Activated naive CD4-positive, alpha-beta T cell treated with anti-CD3 and anti-CD28 coated beads, Interleukin-2, amount 50 U/mL, for 72 hours (primary cell): Measurements from ENCODE around the gene BABAM2. TPM values are rescaled to one million over a fixed set of nuclear protein-coding genes. Genes with fewer than 3 reads are reported as not detected.
"Not testable (repeated sequence)": the region's sequence is repeated elsewhere in the genome, so short reads cannot be mapped to it uniquely, and the experiment has no call there.

Source experiments
- ATAC-seq, 2 donors: fragments of 150-1000 bp; cut with Tn5 transposase; 2 replicates each; pipeline ENCODE4 v1.10.0; 2021; ENCODE audit warnings: mild to moderate bottlenecking in 2 of 2, moderate library complexity in 2 of 2
- DNase-seq, 2 donors: peaks; one replicate each; pipeline ENCODE4 v3.0.0; 2021 to 2022; ENCODE audit warnings: low spot score in 2 of 2
- H3K27ac Mint-ChIP-seq, 2 donors: one replicate each; pipeline ENCODE4 v1.8.0; 2022; ENCODE audit warnings: mild to moderate bottlenecking in 2 of 2, mixed read lengths in 2 of 2
- H3K36me3 Mint-ChIP-seq, 2 donors: one replicate each; pipeline ENCODE4 v1.8.0; 2022; ENCODE audit warnings: mixed read lengths in 2 of 2
- H3K9me3 Mint-ChIP-seq, 2 donors: one replicate each; pipeline ENCODE4 v1.8.0; 2022; ENCODE audit warnings: mixed read lengths in 2 of 2
- total RNA-seq, 2 donors: library from RNA; stranded (reverse); gene quantifications; one replicate each; pipeline ENCODE4 v1.2.3, GENCODE V29; 2022

BABAM2 gene
- total RNA-seq, 2 donors from 2014 or later: 45.2 to 59.8 TPM

GRCh38 chr2:28000287-28000686 lies 109.8 kb downstream of the BABAM2 start:
- ATAC-seq: peak; percentile 45 to 82

DNA sequence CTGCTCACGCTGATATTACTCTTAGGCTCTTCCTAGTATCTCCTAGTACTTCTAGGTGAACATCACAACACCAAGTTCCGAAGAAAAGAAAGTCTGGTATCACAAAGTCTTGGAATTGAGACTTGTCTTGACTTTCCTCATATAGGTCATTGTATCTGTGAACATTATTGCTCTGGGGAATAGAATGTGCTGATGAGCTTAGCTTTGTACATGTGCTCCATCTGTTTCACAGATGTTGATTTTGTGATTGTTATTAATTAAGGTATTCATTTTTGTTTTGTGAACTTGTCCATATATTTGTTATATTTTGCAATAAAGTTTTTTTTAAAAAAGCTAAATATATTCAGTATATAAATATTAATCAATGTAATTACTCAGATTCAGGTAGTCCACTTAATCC lies 111.7 kb downstream of the BABAM2 start:
- no peak for ATAC-seq
- peaks cover 0 to 11% of the 10 kb centered on the region in 2 donors for H3K9me3 Mint-ChIP-seq
- no peak for DNase-seq
- peaks cover 0 to 17% of the 10 kb centered on the region in 2 donors for H3K36me3 Mint-ChIP-seq
- H3K27ac Mint-ChIP-seq: no peak overlapping the region

More at GRCh38 chr2:28000287-28000686, 109.8 kb downstream of the BABAM2 start:
- Mint-ChIP-seq H3K9me3 (peaks cover 0 to 11% of the 10 kb centered on the region in 2 donors), H3K27ac (no peak overlapping the region), H3K36me3 (peaks cover 8 to 27% of the 10 kb centered on the region in 2 donors)
- DNase-seq: no peak

DNA sequence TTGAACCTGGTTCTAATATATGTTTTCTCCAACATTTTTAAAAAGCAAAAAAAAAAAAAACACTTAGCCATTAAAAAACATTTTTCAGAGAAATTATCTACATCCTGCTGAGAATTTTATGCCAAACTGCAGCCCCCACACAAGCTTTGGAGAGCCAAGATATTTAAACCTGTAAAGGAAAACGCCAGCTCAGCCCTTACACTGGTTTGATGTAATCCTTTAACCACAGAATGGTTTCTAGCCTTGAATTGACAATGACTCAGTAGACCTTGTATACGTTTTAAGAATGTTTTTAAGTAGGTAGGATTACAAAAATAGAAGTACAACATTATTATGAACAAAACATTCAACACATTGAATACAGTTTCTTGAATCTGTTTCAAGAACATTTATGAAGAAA lies 113.6 kb downstream of the BABAM2 start:
- Mint-ChIP-seq H3K9me3 (peaks cover 0 to 21% of the 10 kb centered on the region in 2 donors), H3K27ac (peak overlapping the region in 1 of 2 donors; percentile 15), H3K36me3 (peaks cover 0 to 17% of the 10 kb centered on the region in 2 donors)
- DNase-seq (peak in 1 of 2 donors; percentile 6), ATAC-seq (peak; percentile 83 to 89)

- ATAC-seq: no peak
- DNase-seq: no peak
- Mint-ChIP-seq H3K9me3 (peaks cover 0 to 10% of the 10 kb centered on the region in 2 donors), H3K36me3 (no peaks in the 10 kb centered on the region), H3K27ac (no peak overlapping the region)
Observed at GRCh38 chr2:28009732-28010131, 119.2 kb downstream of the BABAM2 start.

DNA sequence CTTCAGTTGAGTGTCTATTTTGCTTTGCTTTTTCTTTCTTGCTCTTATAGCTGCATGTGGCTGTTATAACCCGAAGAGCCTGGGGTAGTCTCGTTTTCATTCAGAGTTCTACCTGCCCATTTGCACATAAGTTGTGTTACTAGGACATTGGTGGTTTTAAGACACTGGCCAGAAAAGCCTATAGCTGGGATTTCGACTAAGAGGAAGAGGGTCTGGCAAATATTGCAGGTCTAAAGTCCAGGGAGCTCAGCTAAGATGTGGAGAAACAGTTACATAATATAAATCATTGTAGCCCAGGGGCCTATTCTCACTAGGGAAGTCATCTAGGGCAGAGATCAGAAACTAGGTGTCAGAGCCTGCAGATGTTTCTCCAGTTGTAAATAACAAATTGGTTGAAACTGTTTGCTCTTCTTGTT lies 120.8 kb downstream of the BABAM2 start:
- ATAC-seq (no peak), DNase-seq (no peak)
- peaks cover 5 to 7% of the 10 kb centered on the region in 2 donors for H3K36me3 Mint-ChIP-seq
- H3K9me3 Mint-ChIP-seq: peaks cover 0 to 10% of the 10 kb centered on the region in 2 donors
- H3K27ac Mint-ChIP-seq: no peak overlapping the region

DNA sequence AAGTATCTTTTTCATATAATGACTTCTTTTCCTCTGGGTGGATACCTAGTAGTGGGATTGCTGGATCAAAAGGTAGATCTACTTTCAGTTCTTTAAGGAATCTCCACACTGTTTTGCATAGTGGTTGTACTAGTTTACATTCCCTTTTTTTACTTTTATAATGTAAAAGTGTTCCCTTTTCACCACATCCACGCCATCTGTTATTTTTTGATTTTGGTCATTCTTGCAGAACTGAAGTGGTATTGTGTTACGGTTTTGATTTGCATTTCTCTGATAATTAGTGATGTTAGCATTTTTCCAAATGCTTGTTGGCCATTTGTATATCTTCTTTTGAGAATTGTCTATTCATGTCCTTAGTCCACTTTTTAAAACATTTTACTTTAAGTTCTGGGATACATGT lies 127.9 kb downstream of the BABAM2 start:
- H3K9me3 Mint-ChIP-seq: not testable (repeated sequence)
- peaks cover 9 to 17% of the 10 kb centered on the region in 2 donors for H3K36me3 Mint-ChIP-seq

GRCh38 chr2:28019521-28019920 lies 129.0 kb downstream of the BABAM2 start:
- not testable (repeated sequence) for ATAC-seq, H3K27ac Mint-ChIP-seq, DNase-seq, H3K9me3 Mint-ChIP-seq
- H3K36me3 Mint-ChIP-seq: peaks cover 9 to 17% of the 10 kb centered on the region in 2 donors

More for the DNA sequence above, 127.9 kb downstream of the BABAM2 start:
- DNase-seq, ATAC-seq, H3K27ac Mint-ChIP-seq: not testable (repeated sequence)

- no peak for DNase-seq
- peaks cover 16 to 25% of the 10 kb centered on the region in 2 donors for H3K36me3 Mint-ChIP-seq
- no peak for ATAC-seq
- no peaks in the 10 kb centered on the region for H3K9me3 Mint-ChIP-seq
- no peak overlapping the region for H3K27ac Mint-ChIP-seq
Observed at GRCh38 chr2:28021898-28022297, 131.4 kb downstream of the BABAM2 start.

GRCh38 chr2:28025123-28025522 lies 134.6 kb downstream of the BABAM2 start:
- DNase-seq: no peak
- no peak overlapping the region for H3K27ac Mint-ChIP-seq
- ATAC-seq: no peak

GRCh38 chr2:28026230-28026629 lies 135.7 kb downstream of the BABAM2 start:
- ATAC-seq, H3K27ac Mint-ChIP-seq, H3K9me3 Mint-ChIP-seq, DNase-seq: not testable (repeated sequence)
- H3K36me3 Mint-ChIP-seq: peaks cover 22 to 23% of the 10 kb centered on the region in 2 donors

More at GRCh38 chr2:28025123-28025522, 134.6 kb downstream of the BABAM2 start:
- Mint-ChIP-seq H3K36me3 (peaks cover 22 to 23% of the 10 kb centered on the region in 2 donors), H3K9me3 (no peaks in the 10 kb centered on the region)

GRCh38 chr2:28028025-28028424 lies 137.5 kb downstream of the BABAM2 start:
- ATAC-seq: peak in 1 of 2 donors; percentile 57
- Mint-ChIP-seq H3K27ac (no peak overlapping the region), H3K9me3 (no peaks in the 10 kb centered on the region), H3K36me3 (peaks cover 22 to 23% of the 10 kb centered on the region in 2 donors)
- no peak for DNase-seq

DNA sequence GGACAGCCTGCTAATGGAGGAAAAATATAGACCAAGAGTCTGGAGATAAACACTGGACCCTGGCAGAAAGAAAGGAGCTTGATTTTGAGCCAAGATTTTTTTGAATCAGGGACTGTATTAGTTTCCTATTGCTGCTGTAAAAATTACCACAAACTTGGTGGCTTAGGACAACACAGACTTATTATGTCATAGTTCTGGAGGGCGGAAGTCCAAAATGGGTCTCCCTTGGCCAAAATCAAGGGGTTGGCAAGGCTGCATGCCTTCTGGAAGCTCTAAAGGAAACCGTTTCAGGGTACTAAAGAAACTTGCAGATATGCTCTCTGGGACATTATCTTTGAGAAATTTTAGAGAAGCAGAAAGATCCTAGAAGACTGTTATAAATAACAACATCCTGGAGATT lies 140.1 kb downstream of the BABAM2 start:
- H3K27ac Mint-ChIP-seq: peak overlapping the region in 1 of 2 donors; percentile 16
- ATAC-seq (no peak), DNase-seq (no peak)
- H3K9me3 Mint-ChIP-seq: no peaks in the 10 kb centered on the region
- H3K36me3 Mint-ChIP-seq: peaks cover 13 to 17% of the 10 kb centered on the region in 2 donors

GRCh38 chr2:28032816-28033215 lies 142.3 kb downstream of the BABAM2 start:
- H3K9me3 Mint-ChIP-seq: no peaks in the 10 kb centered on the region
- DNase-seq (no peak), ATAC-seq (peak; percentile 61 to 83)
- H3K36me3 Mint-ChIP-seq: no peaks in the 10 kb centered on the region
- no peak overlapping the region for H3K27ac Mint-ChIP-seq

GRCh38 chr2:28034696-28035095 lies 144.2 kb downstream of the BABAM2 start:
- Mint-ChIP-seq H3K27ac (no peak overlapping the region), H3K36me3 (no peaks in the 10 kb centered on the region), H3K9me3 (no peaks in the 10 kb centered on the region)
- no peak for ATAC-seq
- no peak for DNase-seq

- no peak overlapping the region for H3K27ac Mint-ChIP-seq
- ATAC-seq (no peak), DNase-seq (no peak)
- H3K36me3 Mint-ChIP-seq: no peaks in the 10 kb centered on the region
- no peaks in the 10 kb centered on the region for H3K9me3 Mint-ChIP-seq
Observed at GRCh38 chr2:28035163-28035690, 144.7 kb downstream of the BABAM2 start.

DNA sequence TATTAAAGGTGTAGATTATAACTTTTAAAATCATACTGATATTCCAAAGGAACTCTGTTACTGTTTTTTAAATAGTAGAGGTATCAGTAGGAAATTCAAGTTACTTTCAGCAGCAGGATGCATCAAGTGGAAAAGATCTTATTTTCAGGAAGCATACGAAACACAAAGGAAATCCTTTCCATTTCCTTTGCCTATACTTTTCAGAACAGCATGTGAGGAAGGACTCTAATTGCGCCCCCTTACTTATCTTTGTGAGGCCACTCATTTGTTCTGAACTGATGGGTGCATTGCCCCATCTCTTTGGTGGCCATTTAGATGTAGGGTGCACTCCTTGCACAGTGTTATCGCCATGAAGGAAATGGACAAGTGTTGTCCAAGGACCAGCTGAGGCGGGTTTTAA lies 145.3 kb downstream of the BABAM2 start:
- ATAC-seq: no peak
- no peak for DNase-seq
- Mint-ChIP-seq H3K27ac (no peak overlapping the region), H3K36me3 (no peaks in the 10 kb centered on the region), H3K9me3 (no peaks in the 10 kb centered on the region)

DNA sequence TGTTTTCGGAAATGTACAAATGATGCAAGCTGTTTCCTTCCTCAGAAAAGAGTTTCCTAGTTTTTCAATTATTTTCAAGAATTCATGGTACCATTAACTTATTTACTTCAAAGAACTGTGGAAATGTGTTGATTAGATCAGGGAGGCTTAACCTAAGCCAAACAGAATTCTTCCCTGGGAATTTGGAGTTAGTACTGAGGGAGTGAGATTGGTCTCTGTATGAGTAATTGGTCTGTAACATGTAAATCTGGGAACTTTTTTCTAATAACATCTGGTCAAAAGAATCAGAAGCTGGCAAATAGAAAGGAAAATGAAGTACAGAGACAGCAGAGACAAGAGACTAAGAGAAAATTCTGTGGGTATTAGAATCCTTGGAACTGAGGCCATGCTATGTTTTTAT lies 145.8 kb downstream of the BABAM2 start:
- Mint-ChIP-seq H3K36me3 (no peaks in the 10 kb centered on the region), H3K27ac (no peak overlapping the region), H3K9me3 (no peaks in the 10 kb centered on the region)
- ATAC-seq (no peak), DNase-seq (no peak)

DNA sequence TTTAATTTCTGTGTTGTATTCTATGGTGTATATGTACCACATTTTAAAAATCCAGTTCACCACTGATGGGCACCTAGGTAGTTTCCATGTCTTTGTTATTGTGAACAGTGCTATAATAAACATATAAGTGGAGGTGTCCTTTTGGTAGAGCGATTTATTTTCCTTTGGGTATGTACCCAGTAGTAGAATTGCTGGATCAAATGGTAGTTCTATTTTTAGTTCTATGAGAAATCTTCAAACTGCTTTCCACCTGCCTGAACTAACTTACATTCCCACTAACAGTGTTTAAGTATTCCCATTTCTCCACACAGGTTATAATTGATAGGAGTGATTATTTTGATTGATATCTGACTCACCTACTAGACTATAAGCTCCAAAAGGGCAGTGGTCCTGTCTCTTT lies 148.2 kb downstream of the BABAM2 start:
- DNase-seq (no peak), ATAC-seq (no peak)
- Mint-ChIP-seq H3K36me3 (peaks cover 0 to 12% of the 10 kb centered on the region in 2 donors), H3K27ac (no peak overlapping the region), H3K9me3 (peaks cover 0 to 11% of the 10 kb centered on the region in 2 donors)
